GM21526 (cell line): Measurements from ENCODE around the gene TRAPPC12.
"Not testable (repeated sequence)": the region's sequence is repeated elsewhere in the genome, so short reads cannot be mapped to it uniquely, and the experiment has no call there.

Experiments used
- ATAC-seq: cut with Tn5 transposase; IDR thresholded peaks from one replicate; pipeline ENCODE4 v1.9.1; 2021; ENCODE audit warnings: moderate library complexity; ENCODE audit not compliant: unreplicated experiment, low FRiP score

TRAPPC12 gene

DNA sequence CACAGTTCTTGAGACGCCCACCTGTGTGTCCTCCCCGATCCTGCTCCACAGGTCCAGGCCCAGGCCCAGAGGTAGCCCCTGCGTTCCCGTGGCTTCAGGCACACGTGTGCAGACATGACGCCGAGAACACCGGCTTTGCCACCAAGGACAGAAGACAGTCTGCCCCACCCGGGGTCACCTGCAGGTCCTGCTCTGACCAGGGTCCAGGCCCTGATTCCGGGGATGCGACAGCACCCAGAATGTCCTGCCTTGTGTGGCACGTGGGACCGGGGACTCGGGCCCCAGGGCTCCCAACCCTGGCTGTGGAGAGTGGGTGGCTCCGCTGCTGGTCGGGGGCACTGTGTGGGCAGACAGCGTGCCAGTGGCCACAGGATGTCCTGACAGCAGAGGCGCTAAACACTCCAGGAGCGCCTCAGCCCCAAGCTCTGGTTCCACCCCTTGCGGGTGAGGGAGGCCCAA lies 102.9 kb downstream of the TRAPPC12 start:
- no peak for ATAC-seq

DNA sequence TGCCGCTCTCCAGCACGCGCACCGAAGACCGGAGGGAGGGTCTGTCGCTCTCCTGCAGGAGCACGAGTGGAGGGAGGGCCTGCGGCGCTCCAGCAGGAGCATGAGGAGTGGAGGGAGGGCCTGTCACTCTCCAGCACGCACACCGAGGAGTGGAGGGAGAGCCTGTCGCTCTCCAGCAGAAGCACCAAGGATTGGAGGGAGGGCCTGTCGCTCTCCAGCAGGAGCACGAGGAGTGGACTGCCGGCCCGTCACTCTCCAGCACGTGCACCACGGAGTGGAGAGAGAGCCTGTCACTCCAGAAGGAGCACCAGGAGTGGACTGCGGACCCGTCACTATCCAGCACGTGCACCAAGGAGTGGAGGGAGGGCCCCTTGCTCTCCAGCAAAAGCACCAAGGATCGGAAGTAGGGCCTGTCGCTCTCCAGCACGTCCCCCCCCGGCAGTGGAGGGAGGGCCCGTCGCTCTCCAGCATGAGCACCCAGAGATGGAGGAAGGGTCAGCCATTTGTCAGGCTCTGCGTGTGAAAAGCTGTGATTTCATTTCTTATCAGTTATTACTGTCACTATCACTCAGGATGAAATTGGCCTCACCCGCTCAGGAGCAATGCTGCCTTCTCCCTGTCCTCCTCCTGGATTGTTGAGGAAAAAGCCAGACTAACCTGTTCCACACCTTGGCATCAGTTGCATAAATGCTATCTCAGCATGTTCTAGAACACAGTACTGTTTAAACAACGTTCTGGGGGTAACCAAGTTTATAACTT lies 103.9 kb downstream of the TRAPPC12 start:
- ATAC-seq = no peak

- no peak for ATAC-seq
Observed at GRCh38 chr2:3483986-3484960, 104.8 kb downstream of the TRAPPC12 start.

GRCh38 chr2:3485166-3485565 lies 105.7 kb downstream of the TRAPPC12 start:
- ATAC-seq = no peak

DNA sequence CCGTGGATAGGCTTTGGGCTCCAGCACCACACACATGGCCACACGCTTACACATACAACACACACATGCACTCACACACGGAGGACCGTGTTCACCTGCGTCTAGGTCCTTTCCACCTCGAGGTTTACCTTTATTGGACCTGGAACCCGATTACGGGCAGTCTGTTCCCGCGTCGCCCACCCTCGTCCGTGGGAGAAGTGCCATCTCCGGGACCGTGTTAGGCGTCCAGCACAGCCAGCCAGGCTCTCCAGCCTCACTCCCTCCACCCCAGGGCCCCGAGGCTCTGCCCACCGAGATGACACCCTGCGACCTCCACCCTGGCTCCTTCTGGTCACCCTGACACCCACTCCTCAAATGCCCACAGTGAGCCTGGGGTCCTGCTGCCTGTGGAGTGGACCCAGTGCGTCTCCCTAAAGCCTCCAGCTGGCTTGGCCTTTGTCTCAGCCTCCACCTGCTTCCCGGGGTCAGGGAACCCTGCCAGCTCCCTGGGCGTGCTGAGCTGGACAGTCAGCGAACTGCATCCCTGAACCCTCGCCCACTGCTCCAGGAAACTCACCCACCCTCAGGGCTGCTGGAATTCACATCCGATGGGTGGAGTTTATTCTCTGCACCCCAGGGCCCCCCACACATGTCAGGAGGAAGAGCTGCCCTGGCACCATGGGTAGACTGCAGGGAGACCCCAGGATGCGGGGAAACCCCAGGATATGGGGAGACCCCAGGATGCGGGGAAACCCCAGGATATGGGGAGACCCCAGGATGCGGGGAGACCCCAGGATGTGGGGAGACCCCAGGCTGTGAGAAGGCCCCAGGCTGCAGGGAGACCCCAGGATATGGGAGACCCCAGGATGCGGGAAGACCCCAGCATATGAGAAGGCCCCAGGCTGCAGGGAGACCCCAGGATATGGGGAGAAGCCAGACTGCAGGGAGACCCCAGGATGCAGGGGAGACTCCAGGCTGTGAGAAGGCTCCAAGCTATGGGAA lies 106.8 kb downstream of the TRAPPC12 start:
- ATAC-seq = no peak

GRCh38 chr2:3487028-3487425 lies 107.5 kb downstream of the TRAPPC12 start:
- no peak for ATAC-seq

GRCh38 chr2:3487432-3487831 lies 107.9 kb downstream of the TRAPPC12 start:
- no peak for ATAC-seq

DNA sequence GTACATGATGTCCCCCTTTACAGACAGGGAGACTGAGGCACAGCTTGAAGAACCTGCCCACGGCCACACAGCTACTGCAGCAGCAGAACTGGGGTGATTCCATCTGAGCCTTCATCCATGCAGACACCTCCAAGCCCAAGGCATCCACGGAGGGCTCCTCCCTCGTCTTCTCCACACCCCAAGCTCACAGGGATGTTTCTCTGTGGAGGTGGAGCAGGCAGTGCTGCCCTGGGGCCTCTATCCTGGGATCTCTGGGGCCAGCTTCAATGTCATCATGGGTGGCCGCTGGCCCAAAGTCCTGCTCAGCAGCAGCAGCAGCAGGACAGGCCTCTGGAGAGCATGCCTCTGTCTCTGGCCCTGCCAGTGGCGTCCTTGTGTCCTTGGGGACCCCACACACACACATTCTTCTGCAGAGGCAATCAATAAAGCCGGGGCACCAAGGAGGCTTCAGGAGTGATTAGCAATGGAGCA lies 108.6 kb downstream of the TRAPPC12 start:
- ATAC-seq = no peak

DNA sequence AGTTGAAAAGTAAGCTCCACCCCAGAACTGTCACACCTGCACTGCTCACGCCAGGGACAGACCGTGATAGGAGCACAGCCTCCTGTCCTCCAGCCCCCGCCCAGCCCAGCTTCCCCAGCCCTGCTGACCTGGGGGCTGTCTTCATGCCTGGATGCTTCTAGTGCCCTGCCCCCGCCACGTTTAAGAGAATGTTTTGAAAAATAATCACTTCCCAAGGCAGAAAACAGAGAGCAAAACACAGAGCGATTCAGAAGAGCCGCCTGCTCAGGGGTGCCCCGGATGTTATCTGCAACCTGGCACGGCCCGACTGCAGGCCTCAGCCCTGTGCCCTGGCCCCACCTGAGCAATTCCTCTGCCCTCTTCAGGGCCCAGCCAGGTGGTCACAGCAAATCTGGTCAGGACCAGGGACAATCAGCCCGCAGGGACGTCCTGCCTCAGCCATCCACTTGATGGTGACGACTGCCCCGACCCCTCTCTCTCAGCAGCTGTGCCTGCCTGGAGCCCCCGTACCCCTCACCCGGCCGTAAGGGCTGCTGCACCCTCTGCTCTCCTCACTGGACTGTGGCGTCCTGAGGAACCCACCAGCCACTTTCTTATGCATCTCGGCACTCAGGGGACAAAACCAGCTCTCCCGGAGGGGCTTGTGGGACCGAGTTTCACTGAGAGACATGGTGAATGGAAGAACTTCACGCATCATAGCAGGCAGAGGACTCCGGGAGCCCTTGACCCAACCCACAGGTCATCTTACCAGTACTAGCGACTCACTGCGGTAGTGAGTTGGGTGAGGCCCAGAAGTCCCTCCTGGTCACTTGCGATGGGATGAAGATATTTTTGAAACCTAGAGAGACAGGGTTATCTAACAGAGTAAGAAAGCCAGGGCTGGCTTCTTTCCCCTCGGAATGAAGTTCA lies 109.6 kb downstream of the TRAPPC12 start:
- ATAC-seq = no peak

DNA sequence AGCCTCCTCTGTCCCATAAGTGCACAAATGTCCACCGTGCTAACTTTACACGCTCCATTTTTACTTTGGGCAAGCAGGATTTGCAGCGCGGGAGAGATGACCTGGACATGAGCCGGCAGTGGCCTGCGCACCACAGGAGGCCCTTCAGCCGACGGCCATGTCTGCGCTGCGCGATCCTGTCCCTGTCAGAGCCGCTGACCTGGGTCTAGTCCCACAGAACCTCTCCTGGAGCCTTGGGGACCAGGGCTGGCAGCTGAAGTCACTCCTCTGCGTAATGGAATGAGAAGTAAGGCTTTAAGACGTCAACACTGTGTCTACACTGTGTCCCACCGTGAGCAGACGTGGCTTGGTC lies 110.2 kb downstream of the TRAPPC12 start:
- ATAC-seq = no peak

DNA sequence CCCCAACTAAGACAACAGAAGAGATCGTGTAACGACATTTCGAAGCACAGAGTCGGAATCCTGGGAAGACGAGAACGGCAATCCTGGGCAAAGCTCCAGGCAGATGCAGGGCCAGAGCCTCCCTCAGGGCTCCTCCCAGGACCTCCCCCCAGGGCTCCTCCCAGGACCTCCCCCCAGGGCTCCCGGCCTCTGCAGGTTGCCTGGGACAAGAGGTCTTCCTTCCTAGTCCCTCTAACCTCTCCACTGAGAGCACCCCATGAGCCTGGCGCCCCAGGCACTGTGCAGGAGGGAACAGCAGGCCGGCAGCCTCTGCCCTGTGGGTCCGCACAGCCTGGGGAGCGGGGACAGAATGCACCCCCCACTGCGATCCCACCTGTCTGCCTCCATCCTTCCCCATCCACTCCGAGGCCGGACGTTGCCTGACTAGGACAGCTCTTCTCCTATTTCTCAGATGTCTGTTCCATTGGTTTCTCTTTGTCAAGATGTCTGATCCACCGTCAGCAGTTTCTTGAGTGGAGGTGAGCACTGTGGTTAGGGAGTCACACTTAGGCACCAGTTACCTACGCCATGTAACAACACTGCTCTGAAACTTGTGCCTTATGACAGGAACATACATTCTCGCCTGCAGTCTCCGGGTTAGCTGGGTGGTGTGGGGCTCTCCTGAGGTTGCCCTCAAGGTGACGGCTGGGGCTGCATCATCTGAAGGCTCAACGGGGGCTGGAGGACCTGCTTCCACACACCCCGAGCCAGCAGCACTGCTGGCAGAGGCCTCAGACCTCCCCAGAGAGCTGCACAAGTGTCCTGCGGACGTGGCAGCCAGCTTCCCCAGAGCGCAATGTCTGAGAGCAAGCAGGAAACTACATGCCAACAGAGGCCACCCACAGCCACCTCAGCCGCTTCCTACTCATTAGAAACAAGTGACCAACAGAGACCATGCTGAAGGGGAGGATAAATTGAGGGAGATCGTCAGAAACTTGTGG lies 111.0 kb downstream of the TRAPPC12 start:
- no peak for ATAC-seq

DNA sequence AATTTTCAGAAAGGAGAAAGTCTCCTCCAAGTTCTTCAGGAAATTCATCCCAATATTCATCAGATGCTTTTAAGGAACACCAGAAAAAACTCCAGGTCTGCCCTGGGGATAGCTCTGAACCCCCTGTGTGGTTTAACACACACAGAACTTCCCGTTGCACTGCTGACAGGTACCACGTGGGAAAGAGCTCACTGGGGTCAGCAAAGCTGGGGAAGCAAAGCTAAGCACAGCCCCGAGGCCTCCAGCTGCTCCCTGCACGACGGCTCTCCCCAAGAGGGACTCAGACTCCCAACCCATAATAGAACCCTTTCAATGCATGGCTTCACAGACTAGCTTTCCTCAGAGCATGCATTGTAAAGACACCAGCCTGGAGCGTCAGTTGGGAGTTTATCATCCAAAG lies 111.8 kb downstream of the TRAPPC12 start:
- ATAC-seq = no peak

- ATAC-seq = no peak
Observed at GRCh38 chr2:3491716-3492474, 112.4 kb downstream of the TRAPPC12 start.

DNA sequence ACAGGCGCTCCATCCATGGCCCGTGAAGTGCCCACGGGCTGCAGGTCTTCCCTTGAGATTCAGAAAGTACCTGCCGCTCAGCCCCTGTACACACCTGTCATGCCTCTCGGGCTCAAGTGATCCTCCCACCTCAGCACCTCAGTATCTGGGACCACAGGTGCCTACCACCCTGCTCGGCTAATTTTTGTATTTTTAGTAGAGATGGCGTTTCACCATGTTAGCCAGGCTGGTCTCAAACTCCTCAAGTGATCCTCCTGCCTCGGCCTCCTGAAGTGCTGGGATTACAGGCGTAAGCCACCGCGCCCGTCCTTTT lies 112.9 kb downstream of the TRAPPC12 start:
- not testable (repeated sequence) for ATAC-seq

DNA sequence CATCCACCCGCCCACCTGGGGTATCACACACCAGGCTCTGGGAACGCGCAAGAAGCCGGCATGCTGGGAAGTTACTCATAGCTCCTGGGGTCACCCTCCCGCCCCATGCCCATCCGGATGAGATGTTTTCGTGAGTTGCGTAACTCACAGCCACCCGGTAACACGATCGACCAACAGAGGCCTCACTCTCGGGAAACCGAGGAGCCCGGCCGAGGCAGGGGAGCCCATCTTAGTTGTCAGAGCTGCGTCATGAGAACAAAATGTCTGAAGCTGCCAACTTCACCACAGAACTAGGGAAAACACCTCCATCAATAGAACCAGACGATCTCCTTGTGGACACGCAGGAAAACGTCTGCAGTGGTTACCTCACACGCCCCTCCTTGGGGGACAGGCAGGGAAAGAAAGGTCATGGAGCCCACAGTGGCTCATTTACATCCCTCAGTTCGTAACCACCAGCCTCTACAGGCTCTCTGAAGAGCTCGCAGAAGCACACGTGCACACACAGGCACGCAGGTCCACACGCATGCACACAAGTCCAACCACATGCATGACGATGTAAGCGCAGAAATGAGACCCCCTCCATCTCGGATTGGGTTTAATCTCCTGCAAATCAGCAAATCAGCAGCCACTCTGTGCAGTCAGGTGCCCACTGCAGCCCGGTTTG lies 113.6 kb downstream of the TRAPPC12 start:
- no peak for ATAC-seq

- ATAC-seq = no peak
Observed at GRCh38 chr2:3493615-3494007, 114.1 kb downstream of the TRAPPC12 start.
